GM23338 (cell line): ENCODE measurements around the gene GSDME. TPM values are rescaled to one million over a fixed set of nuclear protein-coding genes. Genes with fewer than 3 reads are reported as not detected.

Experiments
- ATAC-seq: fragments of 200-7000 bp; cut with Tn5 transposase; 3 replicates; pipeline ENCODE4 v1.9.1; 2020
- DNase-seq: peaks from one replicate; pipeline ENCODE4 v3.0.0-alpha.2; 2015; ENCODE audit warnings: low spot score
- H2AFZ ChIP-seq: fragments of 200-600 bp; sonication (generic); 2 replicates; pipeline ENCODE4 v1.8.0; 2016; ENCODE audit warnings: antibody characterized with exemption, mild to moderate bottlenecking, moderate library complexity
- H3F3A ChIP-seq: fragments of 200-600 bp; sonication (generic); replicated peaks from 2 replicates; pipeline ENCODE4 v1.8.0; 2017; ENCODE audit warnings: antibody characterized with exemption, mixed run types, low read depth
- H3K27ac ChIP-seq: fragments of 200-600 bp; sonication (generic); 2 replicates; pipeline ENCODE4 v1.6.1; 2016; ENCODE audit warnings: low read depth
- H3K27me3 ChIP-seq: fragments of 200-600 bp; sonication (generic); 2 replicates; pipeline ENCODE4 v1.8.0; 2016; ENCODE audit warnings: mild to moderate bottlenecking, mixed run types, moderate library complexity; ENCODE audit not compliant: insufficient read depth
- H3K36me3 ChIP-seq: fragments of 200-600 bp; sonication (generic); 2 replicates; pipeline ENCODE4 v1.8.0; 2016; ENCODE audit warnings: mild to moderate bottlenecking; ENCODE audit not compliant: insufficient read depth
- H3K4me1 ChIP-seq: fragments of 200-600 bp; sonication (generic); 2 replicates; pipeline ENCODE4 v1.8.0; 2016; ENCODE audit warnings: mild to moderate bottlenecking, moderate library complexity; ENCODE audit not compliant: insufficient read depth
- H3K4me2 ChIP-seq: fragments of 200-600 bp; sonication (generic); 2 replicates; pipeline ENCODE4 v1.7.1; 2017; ENCODE audit warnings: mixed run types
- H3K4me3 ChIP-seq: fragments of 200-600 bp; sonication (generic); 2 replicates; pipeline ENCODE4 v1.6.1; 2016; ENCODE audit warnings: mixed run types
- H3K79me2 ChIP-seq: fragments of 200-600 bp; sonication (generic); replicated peaks from 2 replicates; pipeline ENCODE4 v1.8.0; 2017; ENCODE audit warnings: mild to moderate bottlenecking; ENCODE audit not compliant: insufficient read depth
- H3K9me2 ChIP-seq: fragments of 200-600 bp; sonication (generic); 2 replicates; pipeline ENCODE4 v1.8.0; 2017; ENCODE audit not compliant: insufficient read depth
- H4K20me1 ChIP-seq: fragments of 200-600 bp; sonication (generic); replicated peaks from 2 replicates; pipeline ENCODE4 v1.8.0; 2017; ENCODE audit warnings: mild to moderate bottlenecking; ENCODE audit not compliant: insufficient read depth
- H3K27ac Mint-ChIP-seq: 2 replicates; pipeline ENCODE4 v1.8.0; 2020; ENCODE audit warnings: inconsistent platforms, mild to moderate bottlenecking, moderate library complexity, mixed read lengths
- H3K27me3 Mint-ChIP-seq: 3 replicates; pipeline ENCODE4 v1.8.0; 2022; ENCODE audit warnings: low read depth, mild to moderate bottlenecking, moderate library complexity, mixed read lengths, inconsistent platforms; ENCODE audit not compliant: insufficient read depth, poor library complexity
- H3K36me3 Mint-ChIP-seq: 3 replicates; pipeline ENCODE4 v1.8.0; 2021; ENCODE audit warnings: low read depth, mild to moderate bottlenecking, inconsistent platforms, moderate library complexity, mixed read lengths
- H3K4me1 Mint-ChIP-seq: 3 replicates; pipeline ENCODE4 v1.8.0; 2020; ENCODE audit warnings: mild to moderate bottlenecking, inconsistent platforms, mixed read lengths
- H3K4me3 Mint-ChIP-seq: 3 replicates; pipeline ENCODE4 v1.8.0; 2021; ENCODE audit warnings: moderate library complexity, mild to moderate bottlenecking, inconsistent platforms, mixed read lengths
- H3K9me3 Mint-ChIP-seq: 3 replicates; pipeline ENCODE4 v1.8.0; 2020; ENCODE audit warnings: moderate library complexity, mild to moderate bottlenecking, inconsistent platforms, mixed read lengths
- JUNB ChIP-seq: IDR thresholded peaks from one replicate; pipeline ENCODE4 v1.6.1; 2016; ENCODE audit warnings: antibody characterized with exemption; ENCODE audit not compliant: unreplicated experiment
- NANOG ChIP-seq: IDR thresholded peaks from 2 replicates; pipeline ENCODE4 v1.6.1; 2016; ENCODE audit warnings: antibody characterized with exemption, borderline replicate concordance
- ZNF331 ChIP-seq: fragments of 250-450 bp; sonication (Bioruptor Pico); IDR thresholded peaks from 2 replicates; pipeline ENCODE4 v1.5.0; 2020; ENCODE audit warnings: low read depth, mild to moderate bottlenecking, moderate library complexity
- ZNF462 ChIP-seq: fragments of 250-450 bp; sonication (Bioruptor Pico); IDR thresholded peaks from 2 replicates; pipeline ENCODE4 v1.5.0; 2020; ENCODE audit warnings: mild to moderate bottlenecking, moderate library complexity
- polyA plus RNA-seq: library from polyadenylated mRNA; unstranded; fragments of >200 nt; fragmentation: Nextera tagmentation; extraction: Ambion mirVana; gene quantifications from 2 replicates; pipeline ENCODE4 v1.2.1, GENCODE V29; 2016
- total RNA-seq: library from RNA; depleted of rRNA; stranded (reverse); fragments of >200 nt; shearing (Covaris generic); gene quantifications from 2 replicates; pipeline ENCODE4 v1.2.3, GENCODE V29; 2014
- TF ChIP-seq, protein P1 (sequence below): IDR thresholded peaks from one replicate; pipeline ENCODE4 v1.6.1; 2018; ENCODE audit warnings: antibody characterized with exemption; ENCODE audit not compliant: unreplicated experiment

GSDME gene
- total and polyA plus RNA-seq, 2 experiments from 2014 or later: 8.3 to 8.5 TPM

- TF ChIP-seq ZNF462 (CRISPR knock-in tag): no peak
- TF ChIP-seq NANOG: no peak
- no peak for TF ChIP-seq ZNF331 (CRISPR knock-in tag)
Observed at GRCh38 chr7:24750441-24751055, 6.7 kb downstream of the GSDME start (continued).

DNA sequence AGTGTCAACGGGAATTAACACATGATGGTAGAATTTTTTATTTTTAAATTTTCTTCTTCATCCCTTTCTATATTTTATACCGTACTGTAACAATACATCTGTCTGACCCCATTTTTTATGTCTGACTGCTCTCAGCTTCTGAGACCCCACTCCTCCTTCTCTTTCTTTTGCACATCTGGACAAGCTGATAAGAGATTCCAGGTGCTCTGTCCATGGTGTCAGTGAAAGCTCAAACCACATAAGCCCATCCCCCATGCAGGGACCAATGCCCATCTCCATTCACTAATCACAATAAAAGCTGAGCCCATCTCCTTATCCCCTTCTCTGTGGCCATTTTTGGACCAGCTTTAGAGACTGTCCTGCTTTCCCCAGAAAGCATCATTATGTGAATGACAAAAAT lies 8.7 kb downstream of the GSDME start:
- ATAC-seq: no peak
- peaks cover 10% of the 10 kb centered on the region for H3K4me1 Mint-ChIP-seq
- Histone ChIP-seq H3K36me3 (no peaks in the 10 kb centered on the region), H2AFZ (no peak overlapping the region), H3F3A (no peaks in the 10 kb centered on the region), H3K9me2 (no peaks in the 10 kb centered on the region), H3K4me1 (peaks cover 5% of the 10 kb centered on the region), H3K4me2 (no peak overlapping the region), H4K20me1 (no peaks in the 10 kb centered on the region), H3K27ac (no peak overlapping the region), H3K27me3 (no peaks in the 10 kb centered on the region), H3K79me2 (no peaks in the 10 kb centered on the region), H3K4me3 (no peak overlapping the region)
- H3K9me3 Mint-ChIP-seq: no peaks in the 10 kb centered on the region
- no peaks in the 10 kb centered on the region for H3K36me3 Mint-ChIP-seq
- H3K27ac Mint-ChIP-seq: no peak overlapping the region
- TF ChIP-seq JUNB: no peak
- TF ChIP-seq, protein P1, sequence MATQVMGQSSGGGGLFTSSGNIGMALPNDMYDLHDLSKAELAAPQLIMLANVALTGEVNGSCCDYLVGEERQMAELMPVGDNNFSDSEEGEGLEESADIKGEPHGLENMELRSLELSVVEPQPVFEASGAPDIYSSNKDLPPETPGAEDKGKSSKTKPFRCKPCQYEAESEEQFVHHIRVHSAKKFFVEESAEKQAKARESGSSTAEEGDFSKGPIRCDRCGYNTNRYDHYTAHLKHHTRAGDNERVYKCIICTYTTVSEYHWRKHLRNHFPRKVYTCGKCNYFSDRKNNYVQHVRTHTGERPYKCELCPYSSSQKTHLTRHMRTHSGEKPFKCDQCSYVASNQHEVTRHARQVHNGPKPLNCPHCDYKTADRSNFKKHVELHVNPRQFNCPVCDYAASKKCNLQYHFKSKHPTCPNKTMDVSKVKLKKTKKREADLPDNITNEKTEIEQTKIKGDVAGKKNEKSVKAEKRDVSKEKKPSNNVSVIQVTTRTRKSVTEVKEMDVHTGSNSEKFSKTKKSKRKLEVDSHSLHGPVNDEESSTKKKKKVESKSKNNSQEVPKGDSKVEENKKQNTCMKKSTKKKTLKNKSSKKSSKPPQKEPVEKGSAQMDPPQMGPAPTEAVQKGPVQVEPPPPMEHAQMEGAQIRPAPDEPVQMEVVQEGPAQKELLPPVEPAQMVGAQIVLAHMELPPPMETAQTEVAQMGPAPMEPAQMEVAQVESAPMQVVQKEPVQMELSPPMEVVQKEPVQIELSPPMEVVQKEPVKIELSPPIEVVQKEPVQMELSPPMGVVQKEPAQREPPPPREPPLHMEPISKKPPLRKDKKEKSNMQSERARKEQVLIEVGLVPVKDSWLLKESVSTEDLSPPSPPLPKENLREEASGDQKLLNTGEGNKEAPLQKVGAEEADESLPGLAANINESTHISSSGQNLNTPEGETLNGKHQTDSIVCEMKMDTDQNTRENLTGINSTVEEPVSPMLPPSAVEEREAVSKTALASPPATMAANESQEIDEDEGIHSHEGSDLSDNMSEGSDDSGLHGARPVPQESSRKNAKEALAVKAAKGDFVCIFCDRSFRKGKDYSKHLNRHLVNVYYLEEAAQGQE: peak; percentile 53
- no peak for DNase-seq
- no peak overlapping the region for H3K4me3 Mint-ChIP-seq
- peaks cover 5% of the 10 kb centered on the region for H3K27me3 Mint-ChIP-seq
